ENCODE data around the gene EFCAB11.

Gene EFCAB11, protein sequence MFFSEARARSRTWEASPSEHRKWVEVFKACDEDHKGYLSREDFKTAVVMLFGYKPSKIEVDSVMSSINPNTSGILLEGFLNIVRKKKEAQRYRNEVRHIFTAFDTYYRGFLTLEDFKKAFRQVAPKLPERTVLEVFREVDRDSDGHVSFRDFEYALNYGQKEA
- 0.19 to 2.2 (median 1.5) reads per million in 3 experiments for total RNA-seq

DNA sequence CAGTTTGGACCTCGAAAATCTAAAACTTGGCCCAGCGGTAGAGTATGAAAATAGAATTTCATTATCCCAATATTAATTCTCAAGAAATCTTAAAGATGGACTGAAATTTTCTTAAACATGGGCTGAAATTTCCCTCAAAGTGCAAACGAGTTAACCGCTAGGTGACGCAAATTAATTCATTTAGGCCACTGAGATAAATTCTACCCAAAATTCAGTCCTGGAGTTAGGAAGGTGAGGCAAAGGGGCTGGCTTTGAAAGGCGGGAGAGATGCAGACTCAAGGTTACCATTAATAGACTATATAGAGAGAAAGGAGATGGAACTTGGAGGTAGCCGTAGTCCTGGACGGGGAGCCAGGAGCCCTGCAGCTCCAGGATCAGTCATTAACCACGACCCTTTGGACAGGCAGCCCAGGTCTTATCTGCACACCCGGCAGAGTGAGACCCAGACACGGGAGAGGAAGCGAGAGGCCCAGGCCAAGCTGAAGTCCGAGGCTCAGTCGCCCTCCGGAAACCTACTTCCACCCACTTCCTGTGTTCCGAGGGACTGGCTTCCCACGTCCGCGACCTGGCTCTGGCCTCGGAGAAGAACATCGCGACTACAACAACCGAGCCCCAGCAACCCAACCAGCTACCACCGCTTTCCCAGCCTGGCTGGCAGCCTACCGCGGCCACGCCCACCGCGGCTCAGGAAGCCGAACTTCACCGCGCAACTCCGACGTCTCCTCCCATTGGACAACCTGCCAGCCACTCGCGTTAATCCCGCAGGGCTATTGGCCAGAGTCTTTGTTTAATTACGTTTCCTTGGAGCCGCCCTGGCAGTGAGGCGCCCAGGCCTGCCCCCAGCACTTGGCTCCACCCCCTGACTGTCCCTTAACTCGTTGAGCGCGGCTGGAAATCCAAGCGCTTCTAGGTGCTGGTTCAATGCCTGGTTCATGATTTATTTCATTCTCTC, at the start of gene EFCAB11:
EFCAB11 (minus strand) TSS at position 661 of the 952 bp plus-strand sequence; CDS start at position 591, 70 bp downstream.
- DNase-seq = peak; percentile 97

DNA sequence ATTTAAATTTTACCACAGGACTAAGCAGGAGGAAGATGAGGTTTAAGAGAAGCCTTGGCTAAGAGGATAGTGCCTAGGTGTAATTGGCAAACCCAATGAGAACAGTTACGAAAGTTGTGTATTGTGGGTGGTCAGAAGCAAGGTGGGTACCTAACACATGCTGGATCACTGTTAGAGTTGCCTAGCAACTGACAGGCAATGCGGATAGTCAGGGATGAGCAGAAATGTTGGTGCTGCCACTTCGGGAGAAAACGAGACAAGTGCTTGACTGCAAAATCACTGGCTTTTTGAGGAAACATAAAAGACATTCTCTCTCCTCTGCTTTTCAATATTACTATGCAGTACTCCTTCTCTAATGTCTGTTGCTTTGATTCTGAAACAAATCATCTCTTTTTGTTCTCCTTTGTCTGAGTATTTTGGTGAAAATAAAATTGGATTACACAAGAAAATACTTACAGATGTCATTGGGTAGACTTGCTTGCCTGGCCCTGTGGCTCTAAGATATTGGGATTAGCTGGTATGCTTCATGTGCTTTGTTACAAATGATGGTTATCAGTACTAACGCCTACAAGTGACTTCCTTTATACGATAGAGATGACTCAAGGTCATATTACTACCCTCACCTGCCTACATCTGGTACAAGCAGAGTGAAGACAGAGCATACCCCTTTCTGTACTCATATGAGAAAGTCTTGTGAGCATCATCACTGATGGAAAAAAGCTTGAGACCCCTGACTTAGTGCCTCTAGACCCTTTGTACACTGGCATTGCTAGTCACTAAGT, 49.2 kb upstream of the EFCAB11 start:
- DNase-seq = no peak

DNA sequence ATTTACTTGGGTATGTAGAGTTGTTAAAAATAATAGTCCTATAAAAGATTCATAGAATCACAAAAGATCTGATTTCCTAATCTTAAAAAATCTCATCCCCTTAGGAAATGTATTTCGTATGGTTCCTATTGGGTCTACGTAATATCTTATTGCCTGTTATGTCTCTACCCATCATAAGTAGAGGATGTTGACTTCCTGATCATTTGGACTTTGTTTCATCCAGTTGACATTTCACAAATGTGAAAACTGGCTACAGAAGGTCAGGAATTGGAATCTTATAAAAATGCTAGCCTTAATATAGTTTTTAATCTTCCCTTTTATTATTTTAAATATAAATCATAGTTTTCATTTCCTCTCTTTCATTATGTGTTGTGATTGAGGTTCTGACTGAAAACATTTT, 46.4 kb upstream of the EFCAB11 start:
- DNase-seq = no peak

DNA sequence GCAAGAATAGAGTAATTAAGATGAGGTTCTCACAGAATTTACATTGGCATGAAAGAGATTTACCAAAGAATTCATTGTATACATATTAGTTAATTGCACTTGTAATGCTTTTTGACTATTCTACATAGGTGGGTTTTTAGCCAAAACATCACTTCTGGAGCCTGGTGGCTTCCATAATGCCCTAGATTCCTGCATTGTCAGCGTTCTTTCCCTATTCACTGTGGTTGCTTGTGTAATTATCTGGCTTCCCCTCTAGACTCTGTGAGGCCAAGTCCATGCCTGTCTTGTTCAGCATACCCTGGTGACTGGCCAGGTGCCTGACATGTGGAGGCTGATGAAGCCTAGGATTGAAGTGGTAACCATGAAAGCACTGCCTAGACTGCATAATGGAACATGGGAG, 42.4 kb upstream of the EFCAB11 start:
- DNase-seq = no peak

DNA sequence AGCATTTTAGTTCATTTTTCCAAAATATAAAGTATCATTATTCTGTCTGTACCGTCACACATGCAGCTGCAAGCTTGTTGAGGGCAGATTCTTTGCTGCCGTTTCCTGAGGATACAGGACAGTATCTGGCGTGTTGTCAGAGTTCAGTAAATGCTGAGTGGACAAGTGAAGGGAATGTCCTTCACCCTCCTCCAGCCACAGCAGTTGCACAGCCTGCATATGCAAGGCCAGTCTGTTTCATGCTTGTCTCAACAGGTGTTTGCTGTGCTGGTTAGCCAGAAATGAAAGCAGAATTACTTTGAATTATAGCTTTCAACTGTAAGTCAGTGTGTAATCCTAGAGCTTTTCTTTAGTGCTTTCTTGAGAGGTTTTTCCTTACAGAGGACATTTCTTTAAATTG, 37.7 kb upstream of the EFCAB11 start:
- DNase-seq = no peak

DNA sequence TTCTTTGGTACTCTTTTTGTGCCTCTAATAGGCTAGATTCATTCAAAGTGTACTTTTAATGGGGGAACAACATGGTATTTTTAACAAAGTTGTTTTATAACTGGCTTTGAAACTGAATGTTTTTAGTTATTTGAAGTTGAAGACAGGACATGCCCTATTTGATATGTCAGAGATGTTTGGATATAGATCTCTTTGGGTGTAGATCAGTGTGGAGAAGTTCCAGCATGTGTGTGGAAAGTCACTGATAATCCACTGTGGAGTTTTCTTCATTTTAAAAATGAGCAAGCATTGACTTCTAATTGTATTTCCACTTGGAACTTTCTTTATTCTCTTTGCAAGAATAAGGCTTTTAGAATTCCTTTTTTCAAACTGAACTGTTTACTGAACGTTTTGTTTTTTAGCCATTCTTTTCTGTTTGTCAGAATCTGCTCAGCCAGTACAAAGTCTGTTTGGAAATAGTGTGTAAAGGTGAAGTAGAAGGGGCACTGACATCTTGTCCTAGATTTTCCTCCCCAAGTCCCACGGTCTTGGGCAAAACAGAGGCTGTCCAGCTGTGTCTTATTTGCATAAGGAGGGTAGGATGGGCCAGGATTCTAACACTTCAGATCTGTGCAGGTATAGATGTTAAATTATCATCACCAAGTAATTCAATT, 36.2 kb upstream of the EFCAB11 start:
- no peak for DNase-seq

DNA sequence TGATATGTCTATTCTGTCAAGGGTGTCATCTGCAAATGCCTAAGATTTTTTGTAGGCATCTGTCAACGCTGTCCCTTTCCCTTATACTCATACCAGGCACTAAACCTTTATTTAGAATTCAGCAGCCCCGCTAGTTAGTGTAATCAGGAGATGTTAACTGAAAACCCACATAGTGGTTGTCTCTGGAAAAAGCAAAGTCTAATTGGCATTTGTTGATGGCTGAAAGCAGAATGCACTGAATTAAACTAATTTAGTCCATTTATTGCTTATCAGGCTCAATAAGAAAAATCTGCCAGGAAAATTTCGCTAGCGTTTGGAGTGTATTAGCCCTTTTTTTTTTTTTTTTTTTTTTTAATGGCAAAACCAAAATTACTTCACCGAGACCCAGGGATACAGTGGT, 35.7 kb upstream of the EFCAB11 start:
- no peak for DNase-seq

DNA sequence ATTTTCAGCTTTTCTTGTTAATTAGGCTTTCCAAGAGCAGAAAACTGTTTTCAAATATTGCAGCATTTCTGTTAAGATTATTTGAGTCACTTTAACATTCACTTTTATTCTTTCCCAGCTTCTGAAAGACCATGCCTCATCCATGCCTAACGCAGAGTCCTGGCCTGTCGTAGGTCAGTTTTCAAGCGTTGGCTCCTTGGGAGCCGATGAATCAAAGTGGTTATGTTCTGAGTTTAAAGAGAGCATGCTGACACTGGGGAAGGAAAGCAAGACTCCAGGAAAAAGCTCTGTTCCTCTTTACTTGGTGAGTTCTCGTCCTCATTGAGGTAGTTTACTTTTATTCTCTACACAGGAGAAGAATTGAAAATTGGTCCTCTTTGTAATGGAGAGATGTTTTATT, 34.3 kb upstream of the EFCAB11 start:
- DNase-seq = no peak

DNA sequence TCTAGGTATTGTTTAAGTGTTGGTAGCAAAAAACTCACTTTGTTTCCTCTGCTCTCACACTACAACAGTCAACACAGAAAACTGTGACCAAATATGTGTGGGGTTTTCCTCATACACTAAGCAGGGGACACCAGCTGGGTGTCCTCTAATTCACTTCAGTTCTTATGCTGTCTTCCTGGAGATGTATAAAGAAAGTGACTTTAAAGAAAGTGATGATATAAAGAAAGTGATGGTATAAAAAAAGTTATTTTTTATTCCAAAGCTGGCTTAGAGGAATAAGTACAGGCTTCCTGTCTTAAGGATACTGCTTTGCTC, 32.6 kb upstream of the EFCAB11 start:
- DNase-seq = no peak

DNA sequence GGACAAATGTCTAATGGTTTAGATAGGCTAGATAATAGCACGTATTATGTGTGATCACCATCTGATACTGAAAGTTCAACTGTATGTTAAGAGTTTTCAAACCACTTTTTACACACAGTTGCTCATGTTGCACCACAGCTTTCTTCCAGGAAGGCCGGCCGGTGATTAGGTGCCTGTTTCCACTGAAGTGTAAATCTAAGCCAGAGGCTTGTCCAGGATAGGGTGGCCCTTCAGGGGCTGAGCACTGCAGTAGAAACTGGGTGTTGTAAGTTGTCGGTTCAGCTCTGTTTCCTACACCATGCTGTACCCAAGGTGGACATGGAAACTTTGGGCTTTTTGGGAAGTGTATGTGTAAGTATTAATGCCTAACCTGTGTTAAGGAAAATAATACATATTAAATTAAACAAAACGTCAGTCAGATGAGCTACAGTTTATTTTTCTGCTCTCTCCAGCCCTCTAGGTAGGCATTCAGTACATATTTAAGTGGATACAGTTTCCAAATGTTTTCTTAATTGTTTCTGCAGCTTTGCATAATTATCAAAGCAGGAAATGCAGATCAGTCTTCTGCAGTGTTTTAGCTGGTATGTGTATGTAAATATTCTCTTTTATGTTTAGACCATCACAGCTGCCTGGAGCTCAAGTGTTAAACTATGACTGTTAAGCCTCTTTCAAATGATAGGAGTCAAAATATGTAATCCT, 32.1 kb upstream of the EFCAB11 start:
- no peak for DNase-seq

DNA sequence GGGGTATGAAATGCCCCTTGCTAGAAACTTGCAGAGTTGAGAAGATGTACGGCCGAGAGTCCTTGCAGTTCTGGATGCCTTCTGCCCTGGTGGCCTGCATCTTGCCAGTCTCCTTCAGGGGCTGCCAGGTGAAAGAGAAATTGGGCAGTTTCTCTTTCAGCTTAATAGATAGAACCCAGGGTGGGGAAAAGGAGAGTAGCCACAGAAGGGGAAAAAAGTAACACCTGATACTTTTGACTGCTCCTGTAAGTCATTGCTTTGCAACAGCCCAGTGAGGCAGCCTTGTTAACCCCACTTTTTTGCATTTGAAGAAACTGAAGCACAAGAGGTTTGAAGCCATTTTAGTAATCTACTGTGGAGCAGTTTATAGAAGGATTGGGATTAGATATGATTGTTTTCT, 28.8 kb upstream of the EFCAB11 start:
- no peak for DNase-seq

DNA sequence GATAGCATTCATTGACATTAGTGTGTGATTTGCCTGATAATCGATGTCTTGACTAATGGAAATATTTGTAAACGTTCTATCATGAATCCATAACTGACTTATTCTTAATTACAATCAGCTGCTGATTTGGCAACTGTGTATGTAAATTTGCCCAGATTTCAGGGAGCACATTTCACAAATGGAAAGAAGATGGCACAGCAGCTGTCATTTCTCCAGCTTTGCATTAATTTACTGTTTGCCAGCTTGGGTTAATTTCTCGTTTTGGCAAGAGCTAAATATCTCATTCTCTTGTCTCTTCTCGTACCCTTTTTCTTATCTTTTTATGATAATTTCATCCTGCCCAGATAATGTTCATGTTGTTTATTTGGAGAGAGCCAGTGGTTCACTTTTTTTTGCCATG, 24.1 kb upstream of the EFCAB11 start:
- no peak for DNase-seq

DNA sequence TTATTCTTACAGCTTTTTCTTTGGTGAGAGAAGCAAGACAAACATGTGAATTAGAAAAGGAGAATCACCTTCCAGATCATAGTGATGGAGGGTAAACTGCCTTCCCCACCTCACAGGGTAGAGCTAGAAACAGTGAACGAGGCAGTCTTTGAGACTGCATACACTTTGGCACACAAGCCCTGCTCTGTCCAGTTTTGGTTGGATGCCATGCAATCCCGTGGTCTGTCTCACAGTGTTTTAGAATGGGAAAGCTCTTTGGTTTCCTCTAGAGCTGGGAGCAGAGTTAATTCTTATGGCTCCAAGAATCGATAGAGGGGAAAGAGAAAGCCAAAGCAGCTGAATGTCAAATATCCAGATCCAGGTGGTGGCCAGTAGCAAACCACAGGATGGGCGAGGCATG, 23.1 kb upstream of the EFCAB11 start:
- DNase-seq = no peak

DNA sequence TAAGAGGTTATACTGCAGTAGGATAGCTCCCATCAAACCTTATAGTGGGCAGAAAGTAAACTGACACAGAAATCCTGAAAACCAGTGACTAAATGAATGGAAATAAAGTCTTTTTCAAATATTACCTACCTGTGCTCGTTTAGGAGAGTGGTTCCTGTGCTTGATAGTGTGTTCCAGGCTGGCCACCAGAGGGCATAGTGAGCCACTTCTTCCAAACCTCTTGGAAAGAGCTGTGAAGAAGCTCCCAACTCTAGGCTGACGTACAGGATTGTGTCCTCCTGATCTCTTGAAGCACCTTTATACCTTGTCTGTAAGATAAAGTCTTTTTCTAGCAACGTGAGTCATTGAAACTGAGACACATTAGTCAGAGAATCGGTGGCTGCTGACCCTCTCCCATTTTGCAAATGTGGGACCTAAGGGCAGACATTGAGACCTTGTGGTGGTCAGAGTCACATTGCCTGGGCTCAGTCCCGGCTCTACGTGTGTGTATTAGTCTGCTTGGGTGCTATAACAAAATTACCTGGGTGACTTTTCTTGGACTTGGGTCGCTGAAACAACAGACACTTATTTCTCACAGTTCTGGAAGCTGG, 18.8 kb upstream of the EFCAB11 start:
- peak; percentile 30 for DNase-seq

DNA sequence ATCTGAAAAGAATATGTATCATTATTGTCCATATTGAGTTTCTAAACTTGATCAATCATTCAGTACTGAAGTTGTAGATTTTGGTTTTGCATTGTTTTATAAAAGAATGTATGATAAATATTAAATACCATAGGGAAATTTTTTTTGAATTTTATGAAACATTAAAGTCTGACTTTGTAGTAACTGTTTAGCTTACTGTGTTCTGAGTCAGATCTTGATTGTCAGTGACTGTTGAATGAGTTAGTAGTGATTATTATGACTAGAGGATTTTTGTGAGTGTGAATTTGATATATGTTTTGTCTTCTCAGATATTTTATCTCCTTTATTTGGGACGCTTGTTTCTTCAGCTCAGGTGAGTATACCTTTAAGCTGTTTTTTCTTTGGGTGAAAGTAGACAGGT, 11.3 kb upstream of the EFCAB11 start:
- no peak for DNase-seq

DNA sequence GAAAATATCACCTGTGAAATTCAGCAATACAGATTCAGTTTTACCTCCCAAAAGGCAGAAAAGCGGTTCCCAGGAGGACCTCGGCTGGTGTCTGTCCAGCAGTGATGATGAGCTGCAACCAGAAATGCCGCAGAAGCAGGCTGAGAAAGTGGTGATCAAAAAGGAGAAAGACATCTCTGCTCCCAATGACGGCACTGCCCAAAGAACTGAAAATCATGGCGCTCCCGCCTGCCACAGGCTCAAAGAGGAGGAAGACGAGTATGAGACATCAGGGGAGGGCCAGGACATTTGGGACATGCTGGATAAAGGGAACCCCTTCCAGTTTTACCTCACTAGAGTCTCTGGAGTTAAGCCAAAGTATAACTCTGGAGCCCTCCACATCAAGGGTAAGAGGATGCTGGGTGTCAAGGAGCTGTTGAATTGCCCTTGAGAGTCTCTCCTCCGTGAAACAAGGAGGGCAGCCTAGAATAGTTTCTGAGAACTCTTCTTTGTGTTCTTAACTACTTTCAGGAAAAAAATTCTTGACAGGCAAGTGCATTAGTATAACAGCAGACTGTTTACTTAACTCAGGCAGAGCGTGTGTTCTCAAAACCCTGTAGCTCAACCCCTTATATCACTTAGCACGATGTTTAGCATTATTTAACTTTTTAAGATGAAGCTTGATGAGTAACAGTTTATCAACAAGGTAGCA, 8.9 kb upstream of the EFCAB11 start:
- no peak for DNase-seq

DNA sequence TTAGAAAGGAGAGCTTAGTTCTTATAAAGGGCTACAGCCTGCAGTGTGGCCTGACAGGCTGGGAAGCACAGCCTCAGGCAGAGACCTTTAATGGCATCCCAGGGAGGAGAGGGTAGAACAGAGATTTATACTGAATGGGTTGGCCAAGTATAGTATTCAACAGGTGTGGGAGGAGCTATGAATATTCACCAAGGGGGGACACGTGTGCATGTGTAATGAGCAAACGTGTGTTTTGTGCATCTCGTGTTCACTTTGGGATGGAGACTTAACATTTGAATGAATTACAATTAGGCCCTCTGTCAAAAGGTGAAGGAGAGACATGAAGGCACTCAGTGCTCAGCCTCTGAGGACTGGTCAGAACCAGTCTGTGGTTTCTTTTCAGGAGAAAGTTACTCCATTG, 6.4 kb upstream of the EFCAB11 start:
- DNase-seq = no peak

DNA sequence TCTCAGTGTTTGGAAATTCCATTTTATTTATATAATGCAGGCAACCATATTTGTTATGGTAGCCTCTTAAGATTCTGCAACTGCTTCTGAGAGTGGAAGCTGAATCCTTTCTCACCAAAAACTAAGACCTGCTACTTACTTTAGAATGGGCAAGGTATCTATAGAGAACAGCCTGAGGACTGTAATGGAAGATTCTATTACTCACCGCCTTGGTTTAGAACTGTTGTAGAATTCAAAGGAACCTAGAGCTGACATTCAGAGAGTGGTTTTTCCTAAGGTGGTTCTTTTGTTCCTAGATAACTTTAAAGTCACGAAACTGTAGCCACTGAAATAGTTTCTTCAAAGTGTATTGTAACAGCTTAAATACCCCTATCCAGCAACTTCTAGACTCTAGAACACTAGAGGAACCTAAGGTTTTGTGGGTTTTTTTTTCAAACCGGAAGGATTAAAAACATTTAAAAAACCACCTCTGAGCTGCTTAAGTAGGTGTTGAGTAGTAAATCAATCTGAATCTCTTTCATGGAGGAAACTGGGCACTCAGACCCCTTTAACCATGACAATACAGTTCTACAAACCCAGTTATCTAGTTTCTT, 5.4 kb upstream of the EFCAB11 start:
- peak; percentile 39 for DNase-seq

DNA sequence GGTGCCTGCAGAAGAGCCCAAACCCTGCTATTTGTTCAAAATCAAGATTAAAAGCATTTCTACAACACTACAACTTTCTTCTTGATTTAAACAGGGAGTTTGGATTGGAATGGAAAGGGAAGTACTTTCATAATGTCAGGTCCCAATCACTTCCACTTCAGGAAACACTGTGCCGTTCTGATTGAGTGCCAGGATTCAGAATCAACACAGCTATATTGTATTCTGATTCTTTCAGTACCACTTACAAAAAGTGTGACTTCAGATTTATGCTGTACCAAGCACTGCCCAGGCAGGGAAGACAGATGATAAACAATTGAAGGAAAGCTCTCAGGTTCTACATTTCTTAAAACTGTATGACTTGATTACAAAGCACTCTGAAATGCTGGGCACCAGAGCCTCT, 4.4 kb upstream of the EFCAB11 start:
- no peak for DNase-seq

DNA sequence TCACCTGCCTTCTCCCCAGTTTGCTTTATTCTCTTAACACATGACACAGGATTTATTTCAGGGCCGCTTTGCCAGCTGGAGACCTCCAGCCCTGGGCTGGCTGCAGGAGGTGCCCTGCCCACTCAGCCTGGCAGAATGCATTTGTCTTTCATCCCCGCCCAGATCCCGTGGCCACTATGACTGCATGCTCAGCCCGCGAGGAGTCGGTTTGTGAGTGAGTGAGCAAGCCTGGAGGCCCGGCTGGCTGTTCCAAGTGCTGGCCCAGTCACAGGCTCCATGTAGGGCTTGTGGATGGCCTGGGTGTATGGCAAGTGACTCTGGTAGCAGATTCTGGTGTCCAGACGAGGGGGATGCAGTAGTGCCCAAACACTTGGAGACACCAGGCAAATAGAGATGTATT, 3.3 kb upstream of the EFCAB11 start:
- no peak for DNase-seq

DNA sequence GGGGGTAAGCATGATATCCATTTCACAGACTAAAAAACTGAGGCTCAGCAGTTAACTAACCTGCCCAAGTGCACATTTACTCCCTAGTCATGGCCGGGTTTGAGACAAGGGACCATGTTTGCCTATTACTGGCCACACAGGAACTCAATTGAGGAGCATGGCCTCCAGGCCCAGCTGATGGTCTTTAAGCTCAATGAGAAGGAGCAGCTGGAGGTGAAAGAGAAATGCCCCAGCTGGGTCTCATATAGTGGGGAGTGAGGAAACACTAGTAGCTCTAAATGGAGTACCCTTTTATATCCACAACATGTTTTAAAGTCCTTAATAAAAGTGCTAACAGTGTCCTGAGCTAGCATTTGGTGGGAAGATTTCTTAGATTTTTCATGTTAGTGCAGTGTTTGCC, 2.8 kb upstream of the EFCAB11 start:
- DNase-seq = no peak

Data from central memory CD4-positive, alpha-beta T cell (primary cell).